Eye (tissue), 1 donor: ENCODE results near the gene HMGN4.

Source experiments
- DNase-seq: peaks from one replicate; pipeline ENCODE4 v3.0.0-alpha.2; 2015

Gene HMGN4

DNA sequence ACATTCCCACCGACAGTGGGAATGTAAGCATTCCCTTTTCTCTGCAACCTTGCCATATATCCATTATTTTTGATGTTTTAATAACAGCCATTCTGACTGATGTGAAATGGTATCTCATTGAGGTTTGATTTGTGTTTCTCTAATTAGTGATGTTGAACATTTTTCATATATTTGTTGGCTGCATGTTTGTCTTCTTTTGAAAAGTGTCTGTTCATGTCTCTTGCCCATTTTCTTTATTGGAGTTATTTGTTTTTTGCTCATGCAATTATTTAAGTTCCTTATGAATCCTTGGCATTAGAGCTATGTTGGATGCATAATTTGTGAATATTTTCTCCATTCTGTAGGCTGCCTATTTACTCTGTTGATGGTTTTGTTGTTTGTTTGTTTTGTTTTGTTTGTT lies 40.6 kb downstream of the HMGN4 start:
- DNase-seq, result no peak

DNA sequence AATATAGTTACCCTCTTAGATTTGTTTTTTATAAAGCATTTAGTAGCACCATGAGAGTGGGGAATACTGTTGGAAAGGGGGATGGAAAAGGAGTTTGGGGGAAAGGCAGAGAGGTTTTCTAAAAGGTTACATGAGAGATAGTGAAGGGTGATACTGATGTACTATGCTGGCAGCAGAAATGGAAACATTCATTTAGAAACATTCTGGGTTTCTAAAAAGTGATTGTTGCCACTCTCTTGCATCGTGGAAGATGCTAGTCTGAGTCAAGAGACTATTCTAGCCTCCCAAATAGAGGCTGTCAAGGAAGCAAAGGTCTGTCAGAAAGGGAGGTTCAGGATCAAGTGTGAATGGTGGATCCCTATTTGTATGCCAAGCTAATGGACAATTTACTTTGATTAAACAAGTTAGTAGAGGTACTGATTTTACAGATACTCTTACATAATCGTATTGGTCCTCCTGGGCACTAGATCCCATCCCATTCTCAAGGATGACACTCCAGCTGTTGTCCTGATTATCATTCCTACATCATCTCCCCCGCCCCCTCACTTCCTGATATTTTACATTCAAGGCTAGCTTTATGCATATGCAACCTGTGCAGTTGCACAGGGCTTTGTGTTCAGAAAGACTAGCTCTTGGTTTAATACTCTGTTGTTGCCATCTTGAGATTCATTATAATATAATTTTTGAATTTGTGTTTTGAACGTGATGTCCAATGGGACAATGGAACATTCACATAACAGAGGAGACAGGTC lies 43.2 kb downstream of the HMGN4 start:
- DNase-seq, result no peak

DNA sequence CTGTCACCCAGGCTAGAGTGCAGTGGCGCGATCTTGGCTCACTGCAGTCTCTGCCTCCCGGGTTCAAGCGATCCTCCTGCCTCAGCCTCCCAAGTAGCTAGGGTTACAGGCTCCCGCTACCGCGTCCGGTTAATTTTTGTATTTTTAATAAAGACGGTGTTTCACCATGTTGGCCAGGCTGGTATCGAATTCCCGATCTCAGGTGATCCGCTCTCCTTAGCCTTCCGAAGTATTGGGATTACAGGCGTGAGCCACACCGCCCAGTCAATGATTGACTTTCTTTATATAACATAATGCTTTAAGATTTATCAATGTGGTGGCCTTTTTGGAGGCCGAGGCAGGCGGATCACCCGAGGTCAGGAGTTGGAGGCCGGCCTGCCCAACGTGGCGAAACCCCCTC lies 50.8 kb downstream of the HMGN4 start:
- DNase-seq, result no peak

DNA sequence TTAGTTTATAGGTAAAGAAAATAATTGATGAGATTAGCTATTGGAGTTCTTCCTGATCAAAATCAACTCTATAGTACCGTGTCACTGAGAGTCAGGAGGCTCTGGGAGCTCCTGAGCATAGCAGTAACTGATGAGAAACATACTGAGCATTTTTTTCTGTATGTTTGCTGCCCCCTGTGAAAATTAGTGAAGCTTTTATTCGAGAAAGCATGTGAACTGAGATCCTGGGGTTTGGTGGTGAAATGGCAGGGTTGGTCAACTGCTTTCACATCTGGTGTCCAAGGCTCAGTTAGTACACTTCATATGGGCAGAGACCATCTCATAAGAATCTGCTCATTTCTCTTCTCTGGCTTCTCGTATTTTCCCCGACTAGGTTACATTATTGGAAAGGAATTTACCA lies 54.5 kb downstream of the HMGN4 start:
- DNase-seq, result no peak

DNA sequence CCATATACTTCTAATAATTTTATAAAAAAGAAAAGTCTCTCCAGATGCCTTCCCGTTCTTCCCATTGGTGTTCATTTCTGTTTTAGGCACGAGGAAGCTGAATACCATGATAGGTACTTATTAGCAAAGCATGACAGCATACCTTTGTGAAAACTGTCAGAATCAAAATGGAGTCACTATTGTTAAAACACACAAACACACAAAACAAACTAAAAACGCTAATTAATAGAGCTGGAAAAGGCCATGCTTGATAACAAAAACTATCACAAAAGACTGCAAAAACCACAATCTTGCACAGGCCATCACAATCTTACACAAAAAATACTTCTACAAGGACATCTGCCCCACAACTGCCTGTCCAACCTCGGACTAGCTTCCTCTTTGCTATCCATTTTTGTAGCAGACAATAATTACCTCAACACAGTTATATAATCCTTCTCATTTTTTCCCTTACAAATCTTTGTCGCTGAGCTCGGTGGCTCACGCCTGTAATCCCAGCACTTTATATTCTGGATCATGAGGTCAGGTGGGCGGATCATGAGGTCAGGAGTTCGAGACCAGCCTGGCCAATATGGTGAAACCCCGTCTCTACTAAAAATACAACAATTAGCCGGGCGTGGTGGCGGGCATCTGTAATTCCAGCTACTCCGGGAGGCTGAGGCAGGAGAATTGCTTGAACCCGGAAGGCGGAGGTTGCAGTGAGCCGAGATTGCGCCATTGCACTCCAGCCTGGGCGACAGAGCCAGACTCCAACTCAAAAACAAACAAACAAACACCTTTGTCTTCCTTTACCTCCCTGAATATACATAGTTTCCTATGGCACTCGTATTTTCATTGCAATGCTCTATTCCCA lies 55.3 kb downstream of the HMGN4 start:
- no peak for DNase-seq

DNA sequence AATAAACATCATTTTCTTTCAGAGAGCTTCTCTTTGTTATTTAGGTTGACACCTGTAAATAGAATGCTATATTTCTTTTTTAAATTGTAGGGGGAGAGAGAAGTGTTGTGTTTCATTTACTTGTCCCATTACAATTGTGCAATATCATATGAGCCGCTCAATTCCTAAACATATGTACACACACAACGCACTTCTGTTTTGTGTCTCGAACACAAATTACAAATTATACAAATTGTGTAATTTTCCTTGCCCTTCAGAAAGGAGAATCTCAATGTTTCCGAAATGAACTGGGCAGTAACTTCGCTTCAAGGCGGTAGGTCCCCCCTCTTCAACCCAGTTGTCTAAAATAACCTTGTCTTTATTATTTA lies 55.9 kb downstream of the HMGN4 start:
- no peak for DNase-seq

DNA sequence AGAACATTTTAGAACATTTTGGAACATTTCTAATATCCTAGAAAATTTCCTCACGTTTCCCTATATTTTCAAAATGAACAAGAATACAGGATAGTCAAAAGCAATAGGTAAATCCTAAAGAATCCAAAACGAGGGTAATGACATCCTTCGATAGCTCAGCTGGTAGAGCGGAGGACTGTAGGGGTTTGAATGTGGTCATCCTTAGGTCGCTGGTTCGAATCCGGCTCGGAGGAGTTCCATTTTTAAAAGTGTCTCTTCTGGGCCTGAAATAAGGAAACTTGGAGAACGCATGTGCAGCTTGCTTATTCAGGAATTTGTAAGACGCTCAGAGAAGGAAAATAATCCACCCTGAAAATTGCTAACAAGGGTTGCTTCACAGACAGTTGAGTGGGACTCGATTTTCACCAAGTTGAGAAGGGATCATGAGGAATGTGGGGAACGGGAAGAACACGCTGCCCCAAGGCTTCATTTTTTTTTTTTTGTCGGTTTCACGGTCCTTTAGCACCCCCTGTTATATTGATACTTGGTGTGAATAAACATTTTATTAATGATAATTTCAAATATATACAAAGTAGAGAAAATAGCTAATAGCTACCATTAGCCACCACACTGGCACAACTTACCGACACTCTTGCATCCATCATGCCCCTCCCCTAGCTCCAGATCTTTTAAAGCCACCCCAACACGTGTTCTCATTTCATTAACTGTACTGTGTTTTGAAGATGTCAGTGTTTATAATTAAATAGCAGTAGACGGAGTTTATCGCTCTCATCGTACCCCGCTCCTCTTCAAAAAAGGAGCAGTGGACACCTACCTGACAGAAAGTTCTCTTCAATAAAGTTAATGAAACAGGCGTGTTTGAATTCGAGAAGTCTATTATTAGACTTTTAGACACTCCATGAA lies 56.8 kb downstream of the HMGN4 start:
- DNase-seq, result peak; percentile 59

DNA sequence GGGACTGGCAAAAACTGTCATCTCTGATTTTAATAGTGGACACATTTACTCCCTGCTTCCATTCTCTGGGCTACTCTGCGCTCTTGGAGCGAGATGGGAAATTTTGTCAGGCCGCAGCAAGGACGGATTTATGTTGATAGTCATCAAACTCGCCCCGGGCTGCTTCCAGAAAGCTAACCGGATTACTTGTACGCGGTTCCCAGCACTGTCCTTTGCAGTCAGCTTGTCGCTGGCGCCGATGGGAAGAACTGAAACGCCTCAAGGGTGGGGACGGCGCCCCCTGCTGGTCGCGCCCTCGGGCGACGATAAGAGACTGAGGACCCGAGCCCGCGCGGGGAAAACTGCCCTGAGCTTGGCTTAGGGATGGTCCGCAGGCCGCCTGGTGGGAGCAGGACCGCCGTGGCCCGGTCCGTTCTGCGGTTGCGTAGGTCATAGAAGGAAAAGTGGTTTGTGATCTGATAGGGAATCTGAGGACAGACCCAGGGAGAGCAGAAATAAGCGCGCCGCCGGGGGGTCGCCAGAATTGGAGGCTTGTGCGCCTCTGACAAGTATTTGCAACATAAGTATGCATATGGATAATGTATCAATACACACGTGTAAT lies 57.6 kb downstream of the HMGN4 start:
- DNase-seq, result peak; percentile 97
